Fibroblast of lung (primary cell): Measurements from ENCODE around the gene C10orf90. TPM values are rescaled to one million over a fixed set of nuclear protein-coding genes. Genes with fewer than 3 reads are reported as not detected.

Experiments used
- DNase-seq, 2 donors: peaks; one replicate each; pipeline versions ENCODE4 v3.0.0 to v3.0.0-alpha.2; 2010; ENCODE audit warnings: low read depth in 2 of 2
- H2AFZ ChIP-seq: 2 replicates; pipeline ENCODE4 v1.5.1; 2012; ENCODE audit warnings: low read length, control low read depth, inconsistent platforms
- H3K27ac ChIP-seq: 2 replicates; pipeline ENCODE4 v1.5.1; 2011; ENCODE audit warnings: low read length, control low read depth; ENCODE audit not compliant: insufficient read depth
- H3K27me3 ChIP-seq: 2 replicates; pipeline ENCODE4 v1.5.1; 2011; ENCODE audit warnings: mild to moderate bottlenecking, low read length; ENCODE audit not compliant: control insufficient read depth, insufficient read depth
- H3K36me3 ChIP-seq: 2 replicates; pipeline ENCODE4 v1.5.1; 2011; ENCODE audit warnings: low read length; ENCODE audit not compliant: control insufficient read depth, insufficient read depth
- H3K4me1 ChIP-seq: 2 replicates; pipeline ENCODE4 v1.5.1; 2011; ENCODE audit warnings: low read length; ENCODE audit not compliant: control insufficient read depth, insufficient read depth; ENCODE audit errors: extremely low read depth
- H3K4me2 ChIP-seq: 2 replicates; pipeline ENCODE4 v1.5.1; 2011; ENCODE audit warnings: low read length, control low read depth; ENCODE audit not compliant: insufficient read depth; ENCODE audit errors: extremely low read depth
- H3K4me3 ChIP-seq, 4 experiments: fragments of 200-600 bp in 1 of 4; sonication (generic) in 1 of 4; replicated peaks in 1 of 4; 2 replicates each; pipeline ENCODE4 v1.5.1; 2011 to 2016; ENCODE audit warnings: low read length in 4 of 4, low read depth in 3 of 4, mild to moderate bottlenecking in 3 of 4, control low read depth in 2 of 4, inconsistent platforms in 1 of 4, mixed read lengths in 1 of 4; ENCODE audit not compliant: insufficient read depth in 1 of 4; ENCODE audit errors: control extremely low read depth in 1 of 4
- H3K79me2 ChIP-seq: 2 replicates; pipeline ENCODE4 v1.5.1; 2012; ENCODE audit warnings: mild to moderate bottlenecking, low read length, inconsistent platforms; ENCODE audit not compliant: control insufficient read depth, insufficient read depth
- H3K9ac ChIP-seq: 2 replicates; pipeline ENCODE4 v1.5.1; 2011; ENCODE audit warnings: mild to moderate bottlenecking, low read length, control low read depth; ENCODE audit not compliant: insufficient read depth
- H3K9me3 ChIP-seq: 2 replicates; pipeline ENCODE4 v1.5.1; 2012; ENCODE audit warnings: low read depth, low read length; ENCODE audit not compliant: control insufficient read depth, insufficient read depth
- H4K20me1 ChIP-seq: 2 replicates; pipeline ENCODE4 v1.5.1; 2011; ENCODE audit warnings: low read length; ENCODE audit not compliant: control insufficient read depth, insufficient read depth; ENCODE audit errors: extremely low read depth
- CTCF ChIP-seq, 2 donors: IDR thresholded peaks in 1 of 2; conservative IDR thresholded peaks in 1 of 2; 1 replicate in 1 of 2; 2 replicates in 1 of 2; pipeline ENCODE4 v1.5.1; 2011 to 2012; ENCODE audit warnings: low read length in 2 of 2, control low read depth in 1 of 2, inconsistent platforms in 1 of 2, low read depth in 1 of 2, mild to moderate bottlenecking in 1 of 2
- EZH2 ChIP-seq: IDR thresholded peaks from 2 replicates; pipeline ENCODE4 v1.5.1; 2012; ENCODE audit warnings: low read length, control low read depth, mild to moderate bottlenecking; ENCODE audit errors: missing control alignments
- polyA plus RNA-seq, 2 donors: library from polyadenylated mRNA; depleted of rRNA in 1 of 2; stranded (reverse) in 1 of 2; unstranded in 1 of 2; fragments of >200 nt; gene quantifications; 2 replicates each; pipeline ENCODE4 v1.2.1, GENCODE V29; 2011 to 2012; ENCODE audit warnings: missing spikeins in 1 of 2
- total RNA-seq: library from RNA; depleted of rRNA; stranded (reverse); fragments of >200 nt; gene quantifications from 2 replicates; pipeline ENCODE4 v1.2.1, GENCODE V29; 2014

The C10orf90 gene
- total and polyA plus RNA-seq, 2 donors (not counting 1 experiment from before 2014, with no cell fraction given) = 0.17 to 0.65 TPM

- H3K4me1 ChIP-seq = no peaks in the 10 kb centered on the region
- TF ChIP-seq EZH2 = no peak
- no peak for TF ChIP-seq CTCF (conservative IDR thresholded peaks at IDR 0.05 in 1 of 2, IDR thresholded peaks at IDR 0.05 in 1 of 2; ENCODE audit: low read depth in 1 of 2, low read length in 2 of 2)
- H3K79me2 ChIP-seq = no peaks in the 10 kb centered on the region
- H2AFZ ChIP-seq = no peak overlapping the region
- no peak overlapping the region for H3K4me3 ChIP-seq
- H3K27ac ChIP-seq = no peak overlapping the region
- no peaks in the 10 kb centered on the region for H3K9me3 ChIP-seq
- no peaks in the 10 kb centered on the region for H3K36me3 ChIP-seq
- peaks cover 4% of the 10 kb centered on the region for H3K27me3 ChIP-seq
- no peak overlapping the region for H3K9ac ChIP-seq
- H3K4me2 ChIP-seq = no peak overlapping the region
- H4K20me1 ChIP-seq = no peaks in the 10 kb centered on the region
- no peak for DNase-seq
These were observed 236.3 kb downstream of the C10orf90 start for GRCh38 chr10:126434235-126434634.

- Histone ChIP-seq H3K27me3 (peaks cover 2% of the 10 kb centered on the region), H2AFZ (no peak overlapping the region), H3K79me2 (no peaks in the 10 kb centered on the region), H3K27ac (no peak overlapping the region), H3K4me3 (no peak overlapping the region), H3K4me2 (no peak overlapping the region), H3K4me1 (no peaks in the 10 kb centered on the region), H3K9ac (no peak overlapping the region), H4K20me1 (no peaks in the 10 kb centered on the region), H3K36me3 (no peaks in the 10 kb centered on the region), H3K9me3 (no peaks in the 10 kb centered on the region)
- DNase-seq = peak in 1 of 2 donors; percentile 65
- TF ChIP-seq EZH2 (no peak), CTCF (conservative IDR thresholded peaks at IDR 0.05 in 1 of 2, IDR thresholded peaks at IDR 0.05 in 1 of 2; ENCODE audit: low read depth in 1 of 2, low read length in 2 of 2) (no peak)
These were observed 237.1 kb downstream of the C10orf90 start for GRCh38 chr10:126433351-126433750.

- H3K9me3 ChIP-seq = no peaks in the 10 kb centered on the region
- no peak overlapping the region for H3K27ac ChIP-seq
- H3K4me1 ChIP-seq = no peaks in the 10 kb centered on the region
- DNase-seq = no peak
- no peaks in the 10 kb centered on the region for H3K79me2 ChIP-seq
- no peaks in the 10 kb centered on the region for H3K36me3 ChIP-seq
- H3K4me2 ChIP-seq = no peak overlapping the region
- no peak overlapping the region for H3K4me3 ChIP-seq
- H3K9ac ChIP-seq = no peak overlapping the region
- TF ChIP-seq EZH2 (no peak), CTCF (conservative IDR thresholded peaks at IDR 0.05 in 1 of 2, IDR thresholded peaks at IDR 0.05 in 1 of 2; ENCODE audit: low read depth in 1 of 2, low read length in 2 of 2) (no peak)
- H3K27me3 ChIP-seq = peaks cover 2% of the 10 kb centered on the region
- no peak overlapping the region for H2AFZ ChIP-seq
- H4K20me1 ChIP-seq = no peaks in the 10 kb centered on the region
These were observed 238.0 kb downstream of the C10orf90 start for GRCh38 chr10:126432507-126432906.
